NCI-H2107 treated with DMSO at 0.1 percent for 48 hours (cell line): ENCODE measurements around the gene CDYL.
A peak's percentile ranks its signal among the peaks of the same experiment; 100 is the strongest.

Experiments used
- DNase-seq: peaks from one replicate; lab custom pipeline; 2025; ENCODE audit not compliant: unreplicated experiment; lab: John Stamatoyannopoulos, UW

The CDYL gene

DNA sequence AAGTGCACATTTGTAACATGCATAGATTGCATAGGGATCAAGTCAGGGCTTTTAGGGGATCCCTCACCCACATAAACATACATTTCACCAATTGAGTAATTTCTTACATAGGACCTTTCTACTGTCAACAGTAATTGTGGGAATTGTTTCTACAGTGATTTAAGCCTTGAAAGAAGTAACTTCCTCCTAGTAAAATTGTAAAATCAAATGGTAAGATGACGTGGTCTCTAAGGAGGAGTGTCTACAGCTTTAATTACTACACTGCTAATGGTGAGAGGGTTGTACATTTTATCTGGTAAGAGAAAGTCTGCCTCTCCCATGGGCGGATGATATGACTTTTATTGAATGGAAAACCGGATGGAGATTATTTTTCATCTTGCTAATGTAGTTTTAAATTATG lies 129.6 kb downstream of the CDYL start:
- no peak for DNase-seq

DNA sequence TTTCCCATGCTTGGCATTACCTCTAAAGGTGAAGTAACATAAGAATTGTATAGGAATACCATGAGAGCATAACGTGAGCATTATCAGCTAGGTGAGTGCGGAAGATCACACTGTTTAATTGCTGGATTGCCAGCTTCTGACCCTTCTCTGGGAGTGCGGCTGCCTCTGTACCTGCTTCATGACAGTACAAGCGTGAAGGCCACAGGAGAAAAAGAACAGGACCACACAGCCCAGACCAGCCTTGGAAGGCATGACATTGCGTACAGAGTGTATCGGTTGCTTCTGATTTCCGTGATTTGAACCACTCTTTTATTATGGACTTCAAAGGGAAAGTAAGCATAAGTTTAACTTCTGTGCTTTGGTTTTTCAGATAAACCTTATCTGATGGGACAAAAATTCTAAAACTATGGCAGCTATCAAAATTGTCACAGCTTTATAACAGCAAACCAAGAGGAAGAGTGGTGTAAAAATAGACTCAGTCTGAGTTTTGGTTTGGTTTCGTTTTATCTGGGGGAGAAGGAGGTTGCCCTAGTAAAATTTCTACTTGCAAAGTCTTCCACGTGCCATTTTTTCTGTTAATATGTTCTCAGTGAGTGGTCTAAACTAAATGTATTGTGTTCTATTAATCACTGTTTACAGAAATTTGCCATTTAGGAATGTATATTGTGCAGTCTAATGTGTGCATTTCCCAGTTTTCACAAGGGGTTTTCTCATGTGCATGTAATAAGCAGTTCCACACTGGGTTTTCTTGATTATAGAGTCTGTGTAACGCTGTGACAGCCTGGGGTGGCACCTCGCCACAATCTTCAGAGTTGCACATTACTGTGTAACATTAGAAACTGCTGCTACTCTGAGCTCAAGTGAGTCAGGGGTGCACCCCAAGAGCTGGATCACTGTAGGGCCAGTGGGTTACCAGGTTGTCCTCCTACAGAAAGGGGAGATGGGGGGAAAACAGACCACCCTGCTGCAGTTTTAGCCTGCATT lies 130.4 kb downstream of the CDYL start:
- no peak for DNase-seq

DNA sequence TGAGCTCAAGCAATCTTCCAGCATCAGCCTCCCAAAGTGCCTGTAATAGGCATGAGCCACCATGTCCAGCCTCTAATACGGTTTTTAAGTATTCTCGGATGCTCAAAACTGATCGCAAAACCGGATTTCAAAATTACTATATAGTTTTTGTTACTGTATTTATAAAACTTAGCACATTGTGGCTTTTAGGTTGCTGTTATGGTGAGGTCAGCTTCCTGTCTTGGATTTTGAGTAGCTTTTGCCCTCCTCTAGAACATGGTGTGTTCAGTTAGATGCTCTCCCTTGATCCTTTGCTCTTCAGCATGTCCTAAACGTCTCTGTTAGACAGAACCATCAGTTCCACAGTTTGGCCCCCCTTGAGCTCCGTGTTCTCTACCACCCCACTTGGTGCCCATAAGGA lies 131.4 kb downstream of the CDYL start:
- no peak for DNase-seq

DNA sequence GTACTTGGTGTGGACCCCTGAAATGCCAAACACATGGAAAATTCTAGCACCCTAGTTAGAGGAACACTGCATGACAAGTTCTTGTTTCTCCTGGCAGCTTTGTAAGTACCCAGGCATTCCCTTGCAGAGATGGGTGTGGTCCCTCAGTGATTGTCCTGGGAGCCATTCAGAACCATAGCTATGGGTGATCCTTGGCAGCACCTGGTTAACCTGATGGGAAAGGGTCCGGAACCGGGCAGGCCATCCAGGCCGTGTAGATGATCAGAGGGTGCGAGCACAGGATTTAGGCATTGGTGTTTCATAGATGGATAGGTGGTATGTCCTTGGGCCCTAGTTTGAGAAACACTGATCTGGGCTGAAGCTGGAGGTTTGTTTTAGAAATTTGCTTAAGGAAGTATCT lies 131.9 kb downstream of the CDYL start:
- no peak for DNase-seq

DNA sequence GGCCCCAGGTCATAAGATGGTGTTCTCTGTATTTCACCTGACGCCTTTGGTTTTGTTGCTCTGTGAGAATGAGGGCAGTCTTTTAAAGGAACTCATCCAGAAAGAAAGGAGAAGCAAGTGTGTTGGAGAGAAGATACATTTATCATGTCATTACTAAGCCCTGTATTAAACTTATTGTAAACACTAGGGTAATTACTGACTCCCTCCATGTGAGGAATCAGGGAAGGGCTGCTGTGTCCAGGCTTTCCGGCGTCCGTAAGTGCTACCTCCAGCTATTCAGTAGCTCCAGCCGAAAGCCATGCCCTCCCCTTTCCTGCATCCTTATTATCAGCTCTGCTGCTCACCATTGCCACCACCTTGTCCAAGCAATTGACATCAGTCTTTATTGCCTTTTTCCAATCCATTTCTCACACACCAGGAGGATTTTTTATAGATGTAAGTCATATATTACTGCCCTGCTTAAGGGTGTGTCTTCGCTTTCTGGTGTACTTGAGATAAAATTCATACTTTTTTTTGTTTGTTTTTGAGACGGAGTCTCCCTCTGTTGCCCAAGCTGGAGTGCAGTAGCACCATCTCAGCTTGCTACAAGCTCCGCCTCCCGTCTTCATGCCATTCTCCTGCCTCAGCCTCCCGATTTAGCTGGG lies 133.0 kb downstream of the CDYL start:
- DNase-seq, result no peak

DNA sequence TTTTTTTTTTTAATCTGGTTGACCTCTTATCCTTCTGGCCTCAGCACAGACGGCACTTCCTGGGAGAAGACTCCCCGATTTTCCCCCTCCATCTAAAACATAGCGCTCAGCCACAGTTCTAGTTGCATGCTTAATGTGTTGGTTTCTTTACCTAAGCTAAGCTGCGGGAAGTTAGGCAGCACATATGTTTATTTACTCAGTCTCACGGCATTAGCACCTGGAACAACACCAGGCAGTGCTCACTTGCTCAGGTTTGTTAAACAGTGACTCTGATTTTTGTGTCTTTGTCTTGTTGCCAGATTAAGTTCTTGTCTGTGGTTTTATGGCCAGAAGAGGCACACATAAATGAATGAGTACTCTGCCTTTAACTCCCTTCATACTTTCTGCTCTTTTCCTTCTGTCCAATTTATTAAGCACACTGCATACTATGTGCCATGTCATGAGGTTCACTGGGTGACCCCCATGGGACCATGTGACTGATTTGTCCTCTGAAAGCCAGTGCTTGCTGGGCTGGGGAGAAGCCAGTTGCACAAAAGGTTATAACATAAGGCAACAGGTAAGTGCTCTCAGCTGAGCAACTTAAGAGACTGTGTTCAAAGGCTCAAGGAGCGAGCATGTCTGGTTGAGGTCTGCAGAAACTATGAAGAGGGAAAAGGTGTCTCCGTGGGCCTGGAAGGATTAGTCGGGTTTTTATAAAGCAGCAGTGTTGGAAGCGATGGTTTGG lies 134.0 kb downstream of the CDYL start:
- DNase-seq, result peak; percentile 49

DNA sequence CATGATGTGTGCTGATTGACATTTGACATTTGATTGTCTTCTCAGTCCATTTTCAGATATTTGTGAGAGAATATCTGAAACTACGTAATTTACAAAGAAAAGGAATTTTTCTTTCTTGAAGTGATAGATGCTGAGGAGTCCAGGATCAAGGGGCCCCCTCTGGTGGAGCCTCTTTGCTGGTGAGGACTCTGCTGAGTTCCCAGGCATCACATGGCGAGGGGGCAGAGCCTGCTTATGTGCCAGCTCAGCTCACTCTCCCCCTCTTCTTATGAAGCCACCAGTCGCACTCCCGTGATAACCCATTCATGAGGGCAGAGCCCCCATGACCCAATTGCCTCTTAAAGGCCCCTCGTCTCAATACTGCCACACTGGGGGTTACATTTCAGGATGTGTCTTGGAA lies 136.4 kb downstream of the CDYL start:
- no peak for DNase-seq

DNA sequence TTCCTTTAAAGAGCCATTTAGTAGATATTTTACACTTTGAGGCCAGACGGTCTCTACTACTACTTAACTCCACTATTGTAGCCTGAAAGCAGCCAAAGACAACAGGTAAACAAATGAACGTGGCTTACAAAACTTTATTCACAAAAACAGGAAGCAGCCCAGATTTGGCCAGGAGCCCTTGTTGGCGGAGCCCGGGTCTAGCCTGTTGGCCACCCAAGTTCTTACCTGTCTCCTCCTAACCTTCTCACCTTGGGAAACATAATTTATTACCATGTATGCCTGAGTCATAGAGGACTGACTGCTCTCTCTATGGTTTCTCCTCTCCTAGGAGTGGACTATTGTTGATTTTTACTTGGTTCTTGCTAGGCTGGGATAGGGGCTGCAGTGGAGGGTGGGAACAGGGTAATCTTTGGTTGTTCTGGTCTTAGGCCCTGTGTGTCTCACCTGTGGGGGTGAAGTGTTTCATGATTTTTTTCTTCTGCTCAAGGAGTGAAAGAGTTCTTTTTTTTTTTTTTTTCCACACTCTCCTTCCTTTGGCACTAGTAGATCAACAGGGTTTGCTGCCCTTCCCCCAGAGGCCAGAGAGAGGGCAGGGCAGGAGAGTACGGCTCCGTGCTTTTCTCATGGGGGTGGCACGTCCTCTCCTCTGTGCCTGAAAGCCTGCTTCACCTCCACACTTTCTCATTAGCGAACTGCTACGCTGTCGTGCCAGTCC lies 137.7 kb downstream of the CDYL start:
- no peak for DNase-seq

DNA sequence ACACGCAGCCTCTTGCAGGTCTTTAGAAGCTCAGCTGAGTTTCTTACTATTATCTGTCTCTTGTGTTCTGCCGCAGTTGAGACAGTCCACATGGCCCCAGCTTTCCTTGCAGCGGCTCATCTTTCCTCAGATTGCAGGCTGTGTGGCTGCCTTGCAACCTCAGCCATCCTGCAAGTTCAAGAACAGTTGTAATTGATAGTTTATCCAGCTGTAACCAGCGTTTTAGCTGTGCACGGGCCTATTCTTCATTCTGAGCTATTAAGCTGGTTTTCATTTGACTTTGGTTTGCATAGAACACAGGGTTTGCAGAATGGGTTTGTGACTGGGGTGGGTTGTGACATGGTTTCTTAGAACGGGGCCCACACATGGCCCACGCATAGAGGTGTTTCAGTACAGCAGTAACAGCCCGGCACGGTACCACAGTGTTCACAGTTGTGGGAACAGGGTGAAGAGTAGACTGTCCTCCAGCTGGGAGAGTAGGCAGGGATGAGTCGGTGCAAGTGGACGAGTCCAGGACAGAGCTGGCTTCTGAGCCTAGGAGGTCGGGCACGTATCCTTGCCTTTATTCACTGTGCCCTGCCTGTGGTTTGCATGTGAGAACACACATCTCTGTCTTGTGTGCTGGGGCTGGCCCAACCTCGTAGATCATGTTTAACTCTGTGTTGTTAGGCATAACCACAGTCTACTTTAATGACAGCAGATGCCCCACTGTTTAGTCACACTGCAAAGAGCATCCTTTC lies 138.4 kb downstream of the CDYL start:
- no peak for DNase-seq

DNA sequence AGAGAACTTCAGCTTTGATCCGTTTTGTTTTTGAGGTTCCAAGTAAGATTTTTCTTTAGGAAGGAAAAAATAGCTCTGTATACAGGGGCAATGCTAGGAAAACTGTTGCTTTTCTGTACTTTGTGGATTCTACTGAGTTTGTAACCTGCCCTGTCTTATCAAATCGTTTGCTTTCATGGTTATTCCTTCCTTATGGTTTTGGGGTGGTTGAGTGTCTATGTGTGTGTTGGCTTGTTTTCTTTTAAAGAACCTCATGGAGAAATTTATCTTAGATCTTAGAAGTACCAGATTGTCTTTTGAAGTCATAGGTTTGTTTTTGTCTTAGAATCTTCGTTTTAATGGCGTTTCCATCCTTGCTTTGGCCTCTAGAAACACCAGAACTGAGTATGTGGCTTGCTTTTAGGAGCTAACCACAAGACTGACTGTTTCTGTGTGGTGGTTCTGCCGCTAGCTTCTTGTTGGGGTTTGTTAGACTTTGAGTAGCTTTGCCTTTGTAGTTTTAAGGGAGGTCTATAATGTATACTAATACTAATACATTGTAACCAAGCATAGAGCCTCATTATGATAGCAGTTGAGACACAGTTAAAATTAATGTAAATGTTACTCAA lies 140.9 kb downstream of the CDYL start:
- no peak for DNase-seq

DNA sequence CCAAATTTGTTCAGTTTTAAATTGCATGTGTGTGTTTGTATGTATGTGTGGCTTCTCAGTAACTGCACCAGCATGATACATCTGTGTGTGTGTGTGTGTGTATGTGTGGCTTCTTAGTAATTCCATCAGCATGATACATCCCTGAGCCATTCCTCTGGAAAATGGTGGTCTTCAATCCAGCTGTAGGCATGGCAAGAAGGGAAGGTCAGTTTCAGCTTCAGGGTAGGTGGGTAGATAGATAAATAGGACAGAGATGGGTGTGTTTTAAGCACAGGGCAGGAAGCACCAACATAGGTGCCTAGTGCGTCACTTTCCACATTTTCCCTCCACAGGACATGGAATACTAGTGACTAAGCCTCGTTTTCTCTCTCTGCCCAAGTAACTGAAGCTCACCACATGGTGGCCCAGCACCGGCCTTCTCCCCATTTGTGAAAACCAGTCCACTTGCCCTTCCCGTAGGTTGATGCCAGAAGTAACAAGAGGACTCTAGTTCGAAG lies 144.8 kb downstream of the CDYL start:
- DNase-seq, result no peak

DNA sequence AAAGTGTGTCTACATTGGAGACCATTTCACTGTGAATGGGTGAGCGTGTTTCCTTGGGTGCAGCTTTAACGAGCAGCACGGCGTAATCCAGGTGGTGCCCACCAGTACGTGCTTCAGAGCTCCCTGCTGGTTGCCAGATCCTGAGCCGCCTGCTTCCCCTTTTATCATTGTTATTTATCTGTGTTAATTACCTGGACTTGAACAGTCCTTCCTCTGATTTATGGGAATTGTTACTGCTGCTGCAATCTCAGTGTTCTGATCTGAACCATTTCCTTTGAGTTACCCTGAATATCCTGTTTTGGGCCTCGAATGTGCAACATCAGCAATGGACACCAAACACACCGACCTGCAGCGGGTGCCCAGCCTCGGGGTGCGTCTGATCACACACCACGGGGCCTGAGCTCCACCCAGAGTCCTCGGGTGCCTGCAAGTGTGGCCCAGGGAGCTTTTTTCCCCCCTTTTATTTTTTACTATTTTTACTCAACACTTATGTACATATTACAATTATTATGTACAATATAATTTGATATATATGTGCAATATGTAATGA lies 146.4 kb downstream of the CDYL start:
- no peak for DNase-seq

DNA sequence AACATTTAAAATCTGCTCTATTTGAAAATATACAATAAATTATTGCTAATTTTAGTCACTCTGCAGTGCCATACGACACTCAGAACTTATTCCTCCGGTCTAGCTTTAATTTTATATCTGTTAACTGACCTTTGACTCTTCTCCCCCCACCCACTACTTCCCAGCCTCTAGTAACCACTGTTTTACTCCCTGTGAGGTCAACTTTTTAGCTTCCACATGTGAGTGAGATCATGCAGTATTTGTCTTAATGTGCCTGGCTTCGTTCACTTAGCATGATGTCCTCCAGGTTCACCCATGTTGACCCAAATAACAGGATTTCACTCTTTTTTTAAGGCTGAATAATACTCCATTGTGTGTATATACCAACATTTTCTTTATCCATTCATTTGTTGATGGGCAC lies 146.9 kb downstream of the CDYL start:
- no peak for DNase-seq

DNA sequence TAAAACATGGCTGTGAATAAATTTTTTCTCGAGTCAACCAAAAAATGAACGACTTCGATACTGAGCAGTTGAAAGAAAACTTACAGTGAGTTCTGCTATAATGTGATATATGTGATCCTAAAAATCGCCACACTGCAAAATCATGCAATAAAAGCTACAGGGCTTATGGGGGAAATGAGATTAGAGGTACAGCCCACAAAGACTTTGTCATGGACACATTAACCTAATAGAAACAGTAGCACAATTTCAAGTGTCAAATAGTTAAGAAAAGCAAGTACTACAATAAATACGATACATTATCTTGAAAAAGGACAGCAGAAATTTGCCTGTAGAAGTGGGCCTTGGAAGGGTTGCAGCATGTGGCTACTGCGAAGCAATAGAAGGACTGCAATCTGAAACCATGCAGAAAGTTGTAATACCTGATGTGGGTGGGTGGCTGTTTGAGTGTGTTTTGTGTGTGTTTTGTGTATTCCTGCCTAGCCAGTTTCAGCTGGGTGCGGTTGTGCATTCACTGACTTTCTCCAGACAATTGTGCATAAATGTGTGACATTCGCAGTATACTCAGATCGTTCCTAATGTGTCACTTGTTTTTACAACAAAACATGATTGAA lies 148.6 kb downstream of the CDYL start:
- DNase-seq, result peak; percentile 28

DNA sequence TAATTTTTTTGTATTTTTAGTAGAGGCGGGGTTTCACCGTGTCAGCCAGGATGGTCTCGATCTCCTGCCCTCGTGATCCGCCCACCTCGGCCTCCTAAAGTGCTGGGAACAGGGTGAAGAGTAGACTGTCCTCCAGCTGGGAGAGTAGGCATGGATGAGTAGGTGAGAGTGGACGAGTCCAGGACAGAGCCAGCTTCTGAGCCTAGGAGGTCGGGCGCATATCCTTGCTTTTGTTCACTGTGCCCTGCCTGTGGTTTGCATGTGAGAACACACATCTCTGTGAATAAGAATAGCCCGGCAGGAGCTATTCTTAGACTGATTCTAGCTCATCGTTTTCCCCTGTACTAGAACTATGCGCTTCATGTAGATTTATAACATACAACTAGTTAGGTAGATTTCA lies 149.4 kb downstream of the CDYL start:
- DNase-seq, result no peak

DNA sequence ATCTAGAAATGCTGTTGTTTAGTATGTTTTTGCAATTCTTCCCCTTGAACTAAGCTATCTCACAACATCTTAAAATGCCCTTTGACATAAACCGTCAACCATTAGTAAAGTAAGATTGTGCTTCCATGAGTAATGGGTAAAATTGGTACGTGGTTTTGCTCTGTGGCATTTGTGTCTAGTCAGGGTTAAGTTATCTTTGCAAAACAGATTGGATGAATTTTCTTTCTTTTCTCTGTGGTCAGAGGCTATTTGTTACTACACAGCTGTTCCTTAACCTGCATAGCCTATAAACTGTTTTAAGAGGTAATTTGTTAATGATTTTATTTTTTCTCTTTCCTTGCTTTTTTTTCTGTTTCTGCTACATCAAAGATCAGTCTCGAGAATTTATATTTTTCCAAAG lies 152.2 kb downstream of the CDYL start:
- DNase-seq, result no peak

DNA sequence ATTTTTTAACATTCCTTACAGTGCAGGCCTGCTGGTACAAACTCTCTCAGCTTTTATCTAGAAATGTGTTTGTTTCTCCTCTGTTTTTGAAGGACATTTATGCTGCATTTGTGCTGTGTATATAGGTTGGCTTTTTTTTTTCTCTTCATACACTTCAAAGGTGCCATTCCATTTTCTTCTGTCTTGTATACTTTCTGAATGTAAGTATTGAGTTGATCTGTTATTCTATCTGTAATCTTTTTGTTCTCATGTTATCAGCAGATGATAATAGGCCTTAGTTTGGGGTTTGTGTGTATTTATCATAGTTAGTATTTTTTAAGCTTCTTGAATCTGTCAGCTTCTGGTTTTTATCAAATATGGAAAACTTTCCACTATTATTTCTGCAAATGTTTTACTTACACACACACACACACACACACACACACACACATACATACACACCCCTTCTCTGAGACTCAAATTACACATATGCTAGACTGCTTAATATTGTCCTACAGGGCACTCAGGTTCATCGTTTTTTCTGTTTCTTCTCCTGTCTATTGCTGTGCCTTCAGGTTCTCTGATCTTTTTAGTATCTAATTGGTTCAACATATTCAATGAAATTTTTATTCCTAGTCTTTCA lies 153.0 kb downstream of the CDYL start:
- DNase-seq, result no peak

DNA sequence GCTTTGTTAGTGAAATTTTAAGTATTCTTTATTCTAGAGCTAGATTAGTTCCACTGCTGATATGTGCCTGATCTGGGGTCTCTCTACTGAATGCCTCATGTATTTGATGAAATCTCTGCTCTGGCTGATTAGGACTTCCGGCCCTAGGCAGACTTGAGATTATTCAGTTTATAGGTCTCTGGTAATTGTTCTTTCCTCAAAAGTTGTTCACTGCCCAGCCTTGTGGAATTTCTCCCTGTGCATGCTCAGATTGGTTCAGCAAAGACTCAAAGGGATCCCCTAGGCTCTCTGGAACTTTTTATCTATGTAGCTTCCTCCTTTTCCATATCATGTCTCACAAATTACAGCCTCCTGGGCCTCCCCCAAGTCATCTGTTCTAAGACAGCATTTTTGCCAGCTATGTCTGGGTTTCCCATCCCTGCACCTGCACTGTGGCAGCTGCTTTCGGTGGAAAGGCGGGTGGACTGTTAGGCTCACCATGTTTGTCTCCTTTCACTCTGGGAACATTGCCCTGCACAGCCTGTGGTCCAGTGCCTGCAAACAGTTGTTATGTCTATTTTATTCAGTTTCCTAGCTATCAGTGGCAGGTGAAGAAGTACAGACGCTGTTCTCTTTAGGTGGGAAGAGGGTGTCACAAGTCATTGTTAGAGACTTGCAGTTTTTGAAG lies 154.0 kb downstream of the CDYL start:
- DNase-seq, result peak; percentile 39
